ENCODE results near the gene C2orf74.
"Not testable (repeated sequence)": the region's sequence is repeated elsewhere in the genome, so short reads cannot be mapped to it uniquely, and the experiment has no call there.

Gene C2orf74

GRCh38 chr2:61161888-61162287 is at the start of gene C2orf74:
TSS of gene C2orf74 (plus strand) at chr2:61162188. CDS start at chr2:61162515, 327 bp downstream.
- DNase-seq = no peak

DNA sequence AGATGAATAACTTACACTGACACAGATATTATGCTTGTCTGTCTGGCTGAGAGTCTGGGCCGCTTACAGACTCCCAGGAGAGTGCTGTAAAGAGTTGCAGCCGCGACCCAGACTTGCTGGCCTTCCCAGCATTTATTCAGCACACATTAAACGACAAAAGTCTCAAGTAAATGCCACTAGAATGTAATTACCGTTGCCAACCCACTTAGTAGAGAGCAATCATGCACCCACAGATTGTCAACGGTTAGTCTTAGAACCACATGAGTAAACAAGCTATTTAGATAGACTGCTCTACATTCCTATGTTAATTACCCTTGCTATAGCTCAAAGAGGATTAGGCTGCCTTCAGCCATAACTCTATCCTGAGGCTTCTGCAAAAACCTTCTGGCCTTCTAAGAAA is 47.8 kb upstream of the C2orf74 start:
- DNase-seq = peak; percentile 16

DNA sequence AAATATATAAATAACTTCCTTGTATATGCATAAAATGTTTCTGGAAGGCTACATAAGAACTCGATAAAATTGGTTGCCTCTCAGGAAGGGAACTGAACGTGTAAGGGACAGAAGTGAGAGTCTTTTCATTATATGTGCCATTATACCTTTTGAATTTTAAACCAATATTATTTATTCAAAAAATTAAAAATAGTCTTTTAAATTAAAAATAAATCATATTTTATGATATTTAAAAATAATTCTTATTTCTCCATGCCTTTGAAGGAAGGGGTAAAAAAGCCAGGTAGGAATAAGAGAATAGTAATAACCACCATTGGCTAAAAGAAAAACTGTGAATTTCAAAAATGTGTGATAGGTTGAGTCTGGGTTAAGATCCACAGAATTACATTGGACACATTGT is 45.7 kb upstream of the C2orf74 start:
- DNase-seq = no peak

DNA sequence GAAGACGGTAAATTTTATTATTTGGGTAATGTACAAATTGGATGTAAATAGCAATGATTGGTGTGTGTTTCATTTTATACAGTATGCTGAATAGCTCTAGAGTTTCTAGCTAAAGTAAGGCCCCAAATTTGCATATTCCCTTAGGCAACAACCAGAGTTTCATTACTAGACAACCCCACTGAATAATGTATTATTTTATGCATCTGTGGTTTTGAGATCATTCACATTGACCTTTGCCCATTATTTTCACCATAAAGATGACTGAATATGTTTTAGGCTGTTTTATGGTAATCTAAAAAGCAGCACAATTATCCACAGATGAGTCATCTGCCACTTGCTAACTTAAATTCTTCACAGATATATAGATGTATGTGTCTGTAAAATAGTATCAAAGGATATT is 44.5 kb upstream of the C2orf74 start:
- DNase-seq = no peak

DNA sequence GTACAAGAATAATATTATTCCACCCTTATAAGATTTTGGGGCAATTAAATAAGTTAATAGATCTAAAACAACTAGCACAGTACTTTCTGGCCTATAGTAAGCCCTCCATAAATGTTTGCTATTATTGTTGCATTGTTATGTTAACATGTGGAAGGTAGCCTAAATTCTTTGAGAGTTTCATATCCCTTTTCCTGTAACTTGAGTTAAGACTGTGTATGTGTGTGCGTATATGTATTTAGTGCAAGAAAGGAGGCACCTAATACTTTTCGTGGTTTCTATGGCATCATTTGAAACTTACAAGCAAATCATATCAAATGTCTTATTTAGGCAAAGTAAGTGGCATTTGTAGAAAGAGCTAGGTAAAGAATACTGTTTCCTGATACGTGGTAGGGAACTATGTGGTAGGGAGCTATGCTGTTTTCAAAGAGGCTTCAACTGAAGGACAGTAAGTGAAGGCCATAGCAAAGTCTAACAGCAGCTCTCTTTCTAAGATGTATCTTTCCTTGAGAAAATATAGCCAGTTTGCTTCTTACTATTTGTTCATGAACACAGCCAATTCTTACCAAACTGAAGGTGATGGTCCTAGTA is 36.8 kb upstream of the C2orf74 start:
- no peak for DNase-seq

- no peak for DNase-seq
Observed at GRCh38 chr2:61125798-61126197, 36.2 kb upstream of the C2orf74 start.

DNA sequence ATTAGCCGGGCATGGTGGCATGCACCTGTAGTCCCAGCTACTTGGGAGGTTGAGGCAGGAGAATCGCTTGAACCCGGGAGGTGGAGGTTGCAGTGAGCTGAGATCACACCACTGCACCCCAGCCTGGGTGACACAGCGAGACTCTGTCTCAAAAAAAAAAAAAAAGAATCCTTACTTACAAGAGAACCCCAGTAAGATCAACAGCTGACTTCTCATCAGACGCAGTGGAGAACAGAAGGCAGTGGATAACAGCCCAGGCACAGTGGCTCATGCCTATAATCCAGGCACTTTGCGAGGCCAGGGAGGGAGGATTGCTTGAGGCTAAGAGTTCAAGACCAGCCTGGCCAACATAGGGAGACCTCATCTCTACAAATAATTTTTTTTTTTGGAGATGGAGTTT is 33.9 kb upstream of the C2orf74 start:
- DNase-seq = not testable (repeated sequence)

DNA sequence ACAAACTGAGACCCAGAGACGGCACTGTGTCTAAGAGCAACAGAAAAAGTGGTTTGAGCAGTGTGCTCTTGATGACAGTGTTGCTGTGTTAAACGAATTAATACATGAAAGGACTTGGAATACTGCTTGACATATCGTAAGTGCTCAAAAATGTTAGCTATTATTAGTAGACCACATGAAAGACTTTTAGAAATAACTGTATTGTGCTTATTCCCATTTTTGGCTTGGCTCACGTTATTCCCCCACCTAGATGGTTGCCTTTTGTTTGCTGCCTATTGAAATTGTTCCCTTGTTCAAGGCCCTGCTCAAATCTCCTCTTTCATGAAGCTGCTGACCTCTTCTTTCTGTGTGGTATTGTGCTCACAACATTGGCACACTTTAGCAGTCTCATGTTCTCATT is 27.8 kb upstream of the C2orf74 start:
- DNase-seq = no peak

DNA sequence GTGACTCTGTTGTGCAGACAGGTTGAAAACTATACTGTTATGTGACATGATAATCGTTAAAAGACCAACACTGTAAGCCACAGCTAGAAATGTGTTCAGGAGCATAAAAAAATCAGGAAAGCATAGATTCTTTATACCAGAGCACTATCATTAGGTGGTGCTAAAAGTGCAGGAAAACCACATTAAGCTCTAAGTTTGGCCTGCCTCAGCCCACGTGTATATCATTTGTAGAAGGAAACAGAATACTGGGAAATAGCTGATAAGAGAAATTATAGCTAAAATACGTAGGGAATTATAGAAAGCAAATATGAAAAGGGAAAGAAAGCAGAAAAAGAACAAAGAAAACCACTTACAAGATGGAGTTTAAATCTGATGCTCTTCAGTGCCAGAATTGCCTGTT is 26.5 kb upstream of the C2orf74 start:
- DNase-seq = peak; percentile 2

DNA sequence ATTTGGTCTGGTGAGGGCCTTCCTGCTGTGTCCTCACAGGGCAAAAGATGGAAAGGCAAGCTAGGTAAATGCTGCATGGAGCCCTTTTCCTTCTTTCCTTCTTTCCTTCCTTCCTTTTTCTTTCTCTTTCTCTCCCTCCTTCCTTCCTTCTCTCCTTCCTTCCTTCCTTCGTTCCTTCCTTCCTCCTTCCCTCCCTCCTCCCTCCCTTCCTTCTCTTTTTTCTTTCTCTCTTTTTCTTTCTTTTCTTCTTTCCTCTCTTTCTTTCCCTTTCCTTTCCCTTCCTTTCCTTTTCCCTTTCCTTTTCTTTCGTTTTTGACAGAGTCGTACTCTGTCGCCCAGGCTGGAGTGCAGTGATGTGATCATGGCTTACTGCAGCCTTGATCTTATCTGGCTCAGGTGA is 23.1 kb upstream of the C2orf74 start:
- no peak for DNase-seq

DNA sequence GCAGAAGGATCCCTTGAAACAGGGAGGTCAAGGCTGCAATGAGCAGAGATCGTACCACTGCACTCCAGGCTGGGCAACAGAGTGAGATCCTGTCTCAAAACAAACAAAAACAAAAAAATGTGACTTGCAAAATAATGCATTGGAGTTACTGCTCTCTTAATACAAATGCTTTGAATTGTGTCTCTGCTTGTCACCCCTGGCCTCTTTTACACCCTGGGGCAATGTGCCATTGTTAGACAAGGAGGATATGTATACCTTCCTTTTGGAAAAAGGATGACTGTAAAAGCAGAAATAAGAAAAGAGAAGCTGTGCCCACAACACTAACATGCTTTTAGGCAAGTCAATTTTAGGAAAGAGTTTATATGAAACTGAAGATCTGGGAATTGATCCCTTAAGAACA is 20.8 kb upstream of the C2orf74 start:
- DNase-seq = no peak

GRCh38 chr2:61144697-61145268 is 17.2 kb upstream of the C2orf74 start:
- DNase-seq = peak; percentile 96

DNA sequence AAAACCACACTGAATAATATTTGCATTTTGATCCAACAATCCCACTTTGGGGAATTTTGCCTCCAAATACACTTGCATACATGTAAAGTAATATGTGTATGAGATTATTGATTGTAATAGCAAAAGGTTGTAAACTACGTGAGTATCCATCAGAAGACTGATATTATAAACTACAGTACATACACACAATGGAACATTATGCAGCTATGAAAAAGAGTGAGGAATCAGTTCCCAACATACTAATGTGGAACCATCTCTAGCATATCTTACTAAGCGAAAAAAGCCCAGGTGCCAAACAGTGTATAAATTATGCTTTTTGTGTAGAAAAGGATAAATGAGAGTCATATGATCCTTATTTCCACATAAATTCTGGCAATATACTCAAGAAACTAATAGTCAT is 16.0 kb upstream of the C2orf74 start:
- DNase-seq = no peak

DNA sequence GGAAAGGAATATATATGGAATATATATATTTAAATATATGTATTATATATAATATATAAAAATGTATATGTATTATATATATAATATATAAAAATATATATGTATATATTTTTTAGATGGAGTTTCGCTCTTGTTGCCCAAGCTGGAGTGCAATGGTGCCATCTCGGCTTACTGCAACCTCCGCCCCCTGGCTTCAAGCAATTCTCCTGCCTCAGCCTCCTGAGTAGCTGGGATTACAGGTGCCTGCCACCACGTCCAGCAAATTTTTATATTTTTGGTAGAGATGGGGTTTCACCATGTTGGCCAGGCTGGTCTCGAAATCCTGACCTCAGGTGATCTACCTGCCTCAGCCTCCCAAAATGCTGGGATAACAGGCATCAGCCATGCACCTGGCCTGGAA is 13.9 kb upstream of the C2orf74 start:
- not testable (repeated sequence) for DNase-seq

- no peak for DNase-seq
Observed at GRCh38 chr2:61149074-61149473, 12.9 kb upstream of the C2orf74 start.

DNA sequence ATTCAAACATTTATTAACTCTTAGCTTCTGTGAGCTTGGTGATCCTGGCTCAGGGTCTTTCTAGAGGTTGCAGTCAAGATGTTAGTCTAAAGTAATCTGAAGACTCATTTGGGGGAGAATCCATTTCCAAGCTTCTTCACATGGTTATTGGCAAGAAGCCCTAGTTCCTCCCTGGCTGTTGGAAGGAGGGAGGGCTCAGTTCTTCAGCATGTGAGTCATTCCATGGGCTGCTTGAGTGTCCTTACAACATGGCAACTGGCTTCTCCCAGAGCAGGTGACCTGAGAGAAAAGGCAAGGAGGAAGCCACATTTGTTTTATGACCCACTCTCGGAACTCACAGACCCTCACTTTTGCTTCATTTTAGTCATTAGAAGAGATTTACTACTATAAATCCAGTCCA is 10.6 kb upstream of the C2orf74 start:
- DNase-seq = no peak

DNA sequence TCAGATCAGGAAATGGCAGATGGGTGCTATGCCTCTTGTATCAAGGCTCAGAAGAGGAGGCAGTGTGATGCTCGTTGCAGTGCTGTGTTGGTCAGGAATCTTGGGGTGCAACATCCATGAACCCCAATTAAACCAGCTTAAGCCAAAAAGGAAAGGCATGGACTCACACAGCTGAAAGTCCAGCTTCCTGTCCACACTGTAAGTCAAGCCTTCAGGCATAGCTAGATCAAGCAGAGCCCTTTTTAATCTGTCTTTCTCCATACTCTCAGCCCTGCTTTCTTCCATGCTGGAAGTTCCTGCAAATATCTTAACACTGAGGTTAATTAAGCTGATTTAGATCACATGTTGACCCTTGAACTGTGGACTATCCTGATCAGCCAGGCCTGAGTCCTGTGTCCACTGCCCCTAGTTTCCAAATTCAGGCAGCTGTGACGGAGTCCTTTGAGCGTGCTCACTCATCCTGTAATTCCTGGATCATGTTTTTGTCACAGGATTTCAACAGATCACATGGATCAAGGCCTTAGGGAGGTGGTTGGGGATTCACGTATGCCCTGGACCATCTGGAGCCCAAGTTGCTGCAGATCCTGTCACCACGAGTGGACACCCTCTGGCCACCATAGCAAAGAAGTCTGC is 4.5 kb upstream of the C2orf74 start:
- no peak for DNase-seq

DNA sequence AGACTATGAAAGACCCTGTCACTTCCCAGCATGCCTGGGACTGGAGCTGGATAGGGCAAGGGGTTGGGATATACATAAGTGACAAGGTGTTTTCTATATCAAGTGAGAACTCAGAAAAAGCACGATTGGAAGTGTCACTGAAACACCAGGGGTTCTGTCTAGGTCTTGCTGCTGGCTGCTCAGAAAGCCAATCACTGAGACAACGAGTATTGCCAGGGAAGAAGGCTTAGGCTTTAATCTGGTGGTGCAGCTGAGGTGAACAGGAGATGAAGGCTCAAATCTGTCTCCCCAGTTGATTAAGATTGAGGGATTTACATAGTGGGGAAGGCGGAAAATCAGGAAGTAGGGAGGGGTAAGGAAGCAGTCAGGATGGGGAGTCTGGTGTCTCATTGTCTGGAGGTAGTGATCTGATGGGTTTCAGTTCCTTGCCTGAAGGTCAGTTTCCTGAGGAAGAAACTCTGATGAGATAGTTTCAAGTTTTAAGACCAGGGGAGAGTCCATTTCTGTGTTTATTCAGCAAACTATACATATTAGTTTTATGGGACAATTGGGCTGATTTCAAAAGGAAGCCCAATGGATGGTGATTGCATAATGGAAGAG is 3.5 kb upstream of the C2orf74 start:
- no peak for DNase-seq

DNA sequence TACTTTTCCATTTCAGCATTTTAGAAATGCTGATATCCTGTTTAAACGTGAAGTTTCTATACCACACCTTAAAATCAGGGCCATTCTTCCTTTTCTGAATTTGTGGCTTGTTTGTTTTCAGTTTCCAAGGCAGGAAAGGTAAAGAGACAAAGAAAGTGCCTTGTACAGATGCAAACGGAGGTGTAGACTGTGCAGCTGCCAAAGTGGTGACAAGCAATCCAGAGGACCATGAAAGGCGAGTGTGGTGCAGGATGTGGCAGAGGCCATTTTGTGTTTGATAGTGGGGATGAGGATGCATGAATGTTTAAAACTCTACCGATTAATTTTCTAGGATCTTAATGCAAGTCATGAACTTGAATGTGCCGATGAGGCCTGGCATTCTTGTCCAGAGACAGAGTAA is 733 bp downstream of the C2orf74 start:
- DNase-seq = no peak

GRCh38 chr2:61165082-61165481 is 3.1 kb downstream of the C2orf74 start:
- DNase-seq = not testable (repeated sequence)

DNA sequence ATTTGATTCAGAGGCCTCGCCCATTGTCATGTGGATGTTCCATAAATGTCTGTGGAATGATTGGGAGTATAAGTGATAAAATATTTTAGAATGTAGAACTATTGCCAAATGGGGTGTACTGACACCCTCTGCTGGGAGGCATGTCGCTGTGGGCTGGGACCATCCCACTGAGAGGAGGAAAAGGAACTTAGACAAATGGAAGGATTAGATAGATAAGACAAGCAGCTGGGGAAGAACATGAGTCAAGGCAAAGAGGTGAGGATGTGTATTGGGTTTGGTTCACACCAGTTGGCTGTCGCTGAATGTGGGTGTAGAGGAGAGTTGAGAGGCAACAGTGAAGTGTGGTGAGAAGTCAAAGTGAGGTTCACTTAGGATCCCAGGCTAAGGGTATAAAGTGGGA is 4.0 kb downstream of the C2orf74 start:
- no peak for DNase-seq

- no peak for DNase-seq
Observed at GRCh38 chr2:61167579-61167978, 5.6 kb downstream of the C2orf74 start.

DNA sequence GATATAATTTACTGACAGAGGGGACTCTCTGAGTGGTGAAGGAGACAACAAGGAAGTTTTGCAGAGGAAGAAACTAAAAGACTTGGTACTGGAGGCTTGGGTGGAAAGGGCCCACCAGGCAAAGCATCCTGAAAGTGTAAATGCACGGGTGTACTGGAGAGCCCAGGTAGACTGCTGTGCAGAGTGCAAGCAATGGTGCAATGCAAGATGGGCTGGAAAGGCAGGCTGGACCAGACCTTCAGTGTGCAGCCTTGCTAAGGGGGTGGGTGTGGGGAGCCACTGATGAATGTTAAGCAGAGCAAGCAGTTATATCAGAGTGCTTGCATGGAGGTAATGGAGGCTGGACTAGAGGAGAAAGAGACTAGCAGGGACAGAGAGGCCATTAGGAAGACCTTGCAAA is 10.7 kb downstream of the C2orf74 start:
- no peak for DNase-seq

GRCh38 chr2:61173116-61173515 is 11.1 kb downstream of the C2orf74 start:
- no peak for DNase-seq
